SH-SY5Y (cell line): ENCODE results near the gene UBE2D4.

ENCODE experiments used
- GATA2 ChIP-seq: IDR thresholded peaks from 2 replicates; pipeline ENCODE4 v1.6.1; 2011; ENCODE audit warnings: mild to moderate bottlenecking, low read depth, low read length
- GATA3 ChIP-seq: IDR thresholded peaks from 2 replicates; pipeline ENCODE4 v1.6.1; 2011; ENCODE audit warnings: low read depth, mild to moderate bottlenecking, low read length, moderate library complexity

DNA sequence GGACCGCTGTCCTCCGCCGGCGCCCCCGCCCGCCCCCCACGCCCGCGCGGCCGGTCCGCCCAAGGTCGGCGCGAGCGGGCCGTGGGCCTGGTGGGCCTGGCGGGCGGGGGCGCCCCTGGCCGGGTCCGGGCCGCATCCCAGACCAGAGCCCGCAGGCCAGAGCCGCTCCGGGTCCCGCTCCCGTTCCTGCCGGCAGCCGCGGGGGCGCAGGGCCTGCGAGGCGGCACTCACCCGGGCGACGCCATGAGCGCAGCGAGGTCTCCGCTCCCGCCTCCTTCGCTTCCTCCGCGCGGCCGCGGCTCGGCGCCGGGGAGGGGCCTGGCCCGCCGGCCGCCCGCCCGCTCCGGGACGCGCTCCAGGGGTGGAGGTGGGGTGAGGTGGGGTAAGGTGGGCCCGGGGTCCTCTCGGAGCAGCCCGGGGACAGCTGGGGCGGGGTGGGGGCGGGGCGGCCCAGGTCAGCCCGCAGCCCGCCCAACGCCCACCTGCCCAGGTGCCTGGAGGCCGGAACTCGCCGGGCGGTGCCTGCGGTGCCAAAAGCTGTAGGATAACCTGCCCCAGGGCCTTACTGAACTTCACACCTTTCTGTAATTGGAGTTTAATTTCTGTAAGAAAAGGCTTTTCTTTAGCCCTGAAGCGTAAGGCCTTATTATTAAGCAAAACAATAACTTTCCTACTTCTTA, 19.8 kb upstream of the UBE2D4 start, which contains the start of gene URGCP:
- TF ChIP-seq GATA3 (no peak), GATA2 (no peak)
